ENCODE data around the gene AHNAK2.

The AHNAK2 gene

DNA sequence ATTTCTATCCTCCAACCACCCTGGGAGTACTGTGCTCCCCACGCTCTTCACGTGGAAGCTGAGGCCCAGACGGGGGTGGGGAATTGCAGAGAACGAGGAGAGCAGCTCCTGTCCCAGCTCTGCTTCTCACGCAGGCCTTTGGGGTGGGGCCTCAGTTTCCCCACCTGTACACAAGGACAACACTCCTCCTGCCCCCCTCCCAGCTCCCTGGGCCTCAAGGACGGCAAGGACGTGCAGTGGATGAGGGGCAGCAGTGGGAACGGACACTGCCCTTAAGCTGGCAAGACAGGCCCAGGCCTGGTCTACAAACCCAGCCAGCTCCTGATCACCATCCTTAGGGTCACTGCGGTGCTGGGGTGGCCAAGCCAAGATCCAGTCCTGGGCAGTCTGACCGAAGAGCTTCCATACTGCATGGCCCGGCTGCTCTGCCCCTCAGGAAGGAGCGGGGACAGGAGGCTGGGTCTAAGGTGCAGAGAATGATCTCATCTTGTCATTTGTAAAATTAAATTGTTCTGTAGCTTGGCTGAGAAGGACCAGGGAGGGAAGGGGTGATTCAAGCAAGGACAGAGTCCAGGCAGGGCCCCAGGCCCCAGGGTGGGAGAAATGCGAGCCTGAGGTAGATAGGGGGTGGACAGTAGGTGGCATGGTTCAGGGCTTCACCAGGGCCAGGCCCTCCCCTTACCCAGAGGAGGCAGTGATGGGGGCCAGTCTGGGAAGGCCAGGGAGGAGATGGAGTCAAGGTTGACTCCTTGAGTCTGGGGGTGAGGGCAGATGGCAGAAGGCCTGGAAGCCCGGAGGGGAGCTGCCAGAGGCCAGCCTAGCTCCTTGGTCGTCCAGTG, 6.1 kb upstream of the AHNAK2 start:
- DNase-seq, result no peak

DNA sequence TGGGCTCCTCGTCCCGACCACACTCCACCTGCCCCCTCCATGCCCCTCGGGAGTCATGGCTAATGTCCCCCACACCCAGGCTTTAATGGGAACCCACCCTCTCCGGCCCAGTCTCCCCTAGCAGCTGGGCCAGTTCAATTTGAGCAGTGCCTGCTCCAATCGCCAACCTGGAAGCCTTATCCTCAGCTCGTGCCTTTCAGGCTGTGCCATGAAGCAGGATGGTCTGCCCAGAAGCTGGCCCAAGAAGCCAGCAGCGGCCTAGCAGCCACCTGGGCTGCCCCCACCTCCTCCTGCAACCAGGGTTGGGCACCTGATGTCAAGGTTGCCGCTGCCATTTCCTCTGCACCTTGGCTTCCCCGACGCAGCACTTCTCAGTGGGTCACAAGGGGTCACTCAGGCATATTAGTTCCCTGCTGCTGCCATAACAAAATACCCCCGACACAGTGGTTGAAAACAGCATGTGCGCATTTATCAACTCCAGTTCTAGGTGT, 5.1 kb upstream of the AHNAK2 start:
- no peak for DNase-seq

DNA sequence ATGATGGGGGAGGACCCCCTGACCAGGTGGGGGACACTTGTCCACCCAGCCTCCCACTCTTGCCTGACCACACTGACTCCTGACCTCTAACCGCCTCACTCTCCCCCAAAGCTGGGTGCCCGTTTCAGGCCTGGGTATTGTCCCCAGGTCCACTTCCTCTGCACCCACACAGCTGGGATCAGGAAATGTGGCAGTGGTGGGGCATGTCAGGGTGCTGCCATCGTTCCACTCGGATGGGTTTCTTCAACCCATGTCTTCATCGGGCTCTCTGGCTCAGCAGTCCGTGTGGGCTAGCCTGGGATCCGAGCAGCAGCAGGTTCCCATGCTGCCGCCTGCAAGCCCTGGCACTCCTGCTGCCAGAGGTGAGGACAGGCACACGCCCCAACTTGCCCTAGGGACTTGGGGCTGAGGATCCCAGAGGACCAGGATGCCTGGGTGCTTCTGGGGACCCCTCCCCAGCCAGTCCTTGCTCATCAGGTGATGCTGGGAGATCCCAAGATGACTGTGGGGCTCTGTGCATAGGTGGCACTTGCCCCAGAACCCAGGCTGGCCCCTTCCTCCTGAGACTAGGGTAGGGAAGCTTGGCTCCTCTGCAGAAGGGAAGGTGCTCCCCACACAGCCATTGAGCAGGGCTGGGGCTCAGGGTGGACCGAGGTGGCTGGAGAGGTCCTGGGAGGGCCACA, 4.5 kb upstream of the AHNAK2 start:
- no peak for DNase-seq

- DNase-seq, result no peak
These were observed 3.7 kb upstream of the AHNAK2 start for GRCh38 chr14:104981699-104982541.

- no peak for DNase-seq
These were observed 2.7 kb upstream of the AHNAK2 start for GRCh38 chr14:104980611-104981531.

- no peak for DNase-seq
These were observed 1.8 kb upstream of the AHNAK2 start for GRCh38 chr14:104979758-104980610.

DNA sequence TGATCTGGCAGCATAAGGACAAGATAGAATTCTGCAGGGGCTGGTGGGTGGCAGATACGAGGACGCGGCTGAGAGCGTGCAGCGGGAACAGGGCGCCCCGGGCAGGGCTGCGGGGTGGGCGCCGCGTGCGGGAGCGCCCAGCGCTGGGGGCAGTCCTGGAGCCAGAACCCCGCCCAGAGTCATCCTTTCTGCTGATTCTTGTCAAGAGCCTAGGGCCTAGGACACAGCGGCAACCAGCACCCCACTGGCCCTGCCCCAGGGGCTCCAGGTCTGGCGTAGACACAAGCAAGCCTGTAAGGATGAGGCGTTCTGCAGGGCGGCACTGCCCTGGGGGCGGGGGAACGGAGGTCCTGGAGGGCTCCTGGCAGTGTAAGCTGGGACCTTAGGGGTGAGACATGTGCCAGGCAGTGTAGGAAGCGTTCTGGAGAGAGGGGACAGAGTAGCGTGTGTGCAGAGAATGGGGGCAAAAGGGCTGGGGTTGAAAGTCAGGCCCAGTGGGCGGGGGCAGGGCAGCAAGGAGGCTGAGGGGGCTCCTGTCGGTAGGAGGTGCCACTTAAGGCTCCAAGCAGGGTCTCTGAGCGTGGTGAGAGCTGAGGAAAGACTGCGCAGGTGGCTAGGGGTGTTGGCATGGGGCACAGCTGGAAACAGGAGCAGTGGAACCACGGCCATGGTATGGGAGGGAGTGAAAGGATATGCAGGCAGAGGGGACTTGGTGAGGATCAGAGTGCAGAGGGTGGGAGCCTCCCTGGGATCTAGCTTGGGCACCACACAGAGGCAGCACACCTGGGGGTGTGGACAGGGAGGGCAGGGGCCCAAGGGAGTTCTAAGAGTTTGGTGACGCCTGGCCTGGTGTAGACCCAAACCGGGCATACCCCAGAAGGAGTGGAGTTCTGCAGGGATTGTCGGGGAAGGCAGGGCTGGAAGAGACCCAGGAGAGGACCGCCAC, 845 bp upstream of the AHNAK2 start:
- DNase-seq, result no peak

DNA sequence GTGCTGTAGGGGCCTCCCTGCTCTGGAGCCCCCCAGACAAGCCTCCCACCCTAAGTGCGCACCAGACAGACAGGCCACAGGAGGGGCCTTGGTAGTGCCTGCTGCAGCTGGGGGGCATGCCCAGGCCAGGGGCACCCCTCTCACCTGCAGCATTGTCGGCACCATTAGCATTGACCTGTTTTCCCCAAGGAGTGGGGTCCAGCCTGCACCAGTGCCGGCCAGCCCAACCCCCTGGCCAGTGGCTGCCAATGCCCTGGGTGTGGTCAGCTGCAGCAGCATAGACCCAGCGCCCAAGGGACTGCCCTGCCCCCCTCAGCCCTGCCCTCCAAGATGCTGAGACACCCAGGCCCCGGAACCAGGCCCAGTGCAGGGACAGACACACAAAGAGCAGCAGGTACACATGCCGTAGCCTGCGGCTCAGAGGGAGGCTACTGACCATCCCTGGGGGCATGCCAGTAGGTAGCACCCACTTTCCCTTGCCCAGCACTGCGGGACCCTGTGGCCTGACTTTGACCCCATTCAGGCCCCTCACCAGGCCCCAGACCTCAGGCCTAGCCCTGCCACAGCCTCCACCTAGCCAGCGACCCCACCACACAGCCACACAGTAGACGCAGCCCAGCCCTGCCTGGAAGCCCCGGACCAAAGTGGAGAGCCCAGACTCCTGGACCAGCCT, 1.0 kb downstream of the AHNAK2 start:
- DNase-seq, result no peak

- peak; percentile 97 for DNase-seq
These were observed 1.8 kb downstream of the AHNAK2 start for GRCh38 chr14:104976198-104977007.

- no peak for DNase-seq
These were observed 2.5 kb downstream of the AHNAK2 start for GRCh38 chr14:104975481-104976197.

GRCh38 chr14:104974665-104975390, 3.3 kb downstream of the AHNAK2 start:
- DNase-seq, result no peak

DNA sequence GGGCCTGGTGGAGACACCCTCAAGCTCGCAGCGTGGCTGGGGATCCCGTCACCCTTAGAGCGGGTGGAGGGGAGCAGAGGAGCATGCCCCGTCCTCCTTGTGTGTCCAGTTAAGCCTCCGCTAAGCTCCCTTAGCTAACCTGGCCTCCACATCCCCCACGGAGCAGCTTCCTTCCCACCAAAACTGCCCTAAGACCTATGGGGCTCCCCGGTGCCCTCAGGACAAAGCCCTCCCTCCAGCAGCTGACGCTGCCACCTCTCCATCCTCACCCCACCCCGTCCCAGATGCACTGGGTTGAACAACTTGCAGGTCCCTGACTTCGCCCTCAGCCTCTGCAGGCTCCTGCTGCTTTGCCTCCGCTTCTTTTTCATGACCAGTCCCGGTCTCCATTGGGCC, 4.0 kb downstream of the AHNAK2 start:
- DNase-seq, result no peak

DNA sequence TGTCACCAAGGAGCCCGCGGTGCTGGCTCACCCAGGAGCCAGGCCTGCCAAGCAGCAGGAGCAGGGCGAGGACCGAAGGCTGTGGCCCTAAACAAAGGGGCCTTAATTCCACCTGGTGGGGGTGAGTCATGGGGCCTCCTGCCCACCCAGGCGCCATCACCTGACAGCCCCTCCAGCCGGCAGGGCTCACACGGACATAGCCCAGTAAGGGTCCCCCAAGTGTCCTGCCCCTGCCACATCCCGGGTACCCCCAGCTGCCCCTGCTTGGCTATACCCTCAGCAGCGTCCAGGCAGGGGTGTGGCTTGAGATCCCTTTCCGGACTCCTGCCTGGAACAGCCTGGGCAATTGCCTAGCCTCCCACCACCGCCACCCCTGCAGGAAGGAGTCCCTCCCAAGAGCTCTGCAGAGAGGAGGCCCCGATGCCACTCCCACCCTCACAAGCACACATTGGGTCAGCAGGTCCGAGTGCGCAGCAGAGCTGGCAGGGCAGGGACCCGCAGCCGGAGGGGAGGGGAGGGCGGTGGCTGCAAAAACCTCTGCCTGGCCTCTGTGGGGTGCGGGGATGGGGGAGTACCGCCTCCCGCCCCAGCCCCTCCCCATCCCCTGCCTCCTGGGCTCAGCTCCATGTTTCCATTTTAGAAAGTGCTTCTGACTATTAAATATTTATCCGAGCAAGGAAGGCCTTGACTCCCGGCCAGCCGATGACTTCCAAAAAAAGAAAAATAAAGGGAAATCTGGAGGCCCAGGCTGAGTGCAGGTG, 4.6 kb downstream of the AHNAK2 start:
- no peak for DNase-seq

DNA sequence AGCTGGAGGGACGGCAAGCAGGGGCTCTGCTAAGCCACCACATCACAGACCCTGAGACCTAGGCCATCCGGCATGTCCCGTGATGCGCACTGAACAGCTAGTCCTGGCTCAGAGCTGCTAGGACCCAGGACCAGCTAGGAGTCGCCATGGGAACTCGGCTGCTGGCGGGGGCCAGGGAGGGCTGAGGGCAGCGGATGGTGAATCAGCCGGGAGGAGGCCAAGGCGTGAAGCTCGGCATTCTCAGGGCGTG, 5.1 kb downstream of the AHNAK2 start:
- DNase-seq, result no peak

DNA sequence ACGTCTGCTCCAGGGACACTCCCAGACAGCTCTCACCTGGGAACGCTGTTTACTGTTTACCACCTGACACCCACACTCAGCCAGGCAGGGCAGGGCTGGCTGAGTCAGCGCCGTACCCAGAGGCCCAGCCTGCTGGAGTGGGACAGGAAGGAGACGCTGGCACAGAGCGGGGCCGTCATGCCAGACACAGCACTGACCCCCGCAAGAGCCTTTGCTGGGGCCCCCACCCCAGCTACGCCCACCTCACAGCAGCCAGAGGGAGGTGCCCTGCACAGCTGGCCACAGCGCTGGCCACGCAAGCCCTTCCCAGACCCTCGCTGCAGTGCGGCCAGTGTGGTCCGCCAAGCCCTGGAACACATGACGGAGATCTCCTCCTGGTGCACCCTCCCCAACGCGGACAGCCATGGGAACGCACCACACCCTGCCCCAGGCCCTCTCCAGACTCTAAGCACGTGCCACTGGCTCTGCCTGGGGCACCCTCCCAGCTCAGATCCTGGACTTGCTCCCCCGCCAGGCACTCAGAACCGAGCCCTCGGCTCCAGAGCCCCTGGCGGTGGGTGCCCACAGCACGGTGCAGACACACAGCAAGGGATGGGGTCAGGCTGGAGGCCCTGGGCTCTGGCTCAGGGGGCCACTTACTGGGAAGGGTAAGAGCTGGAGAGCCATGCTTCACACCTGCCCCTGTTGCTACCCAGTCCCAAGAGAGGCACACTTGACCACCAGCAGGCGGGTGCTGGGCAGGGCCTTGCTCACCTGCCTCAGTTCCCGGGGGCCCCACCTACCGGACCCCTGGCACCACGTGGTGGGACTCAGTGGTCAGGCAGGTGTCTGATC, 5.7 kb downstream of the AHNAK2 start:
- no peak for DNase-seq
